Kidney (tissue), 14 donors: ENCODE measurements around the gene FRMD4A. TPM values are rescaled to one million over a fixed set of nuclear protein-coding genes. Genes with fewer than 3 reads are reported as not detected.

Experiments used
- DNase-seq, 5 donors: peaks; one replicate each; pipeline ENCODE4 v3.0.0-alpha.2; 2013 to 2020
- FAIRE-seq: peaks from 2 replicates; lab custom pipeline; 2012; peaks lifted over from hg19 to GRCh38; lab: Jason Lieb, UNC
- H3K27ac ChIP-seq, 2 donors: one replicate each; pipeline ENCODE4 v1.7.0; 2013; ENCODE audit warnings: low read depth in 2 of 2, low read length in 2 of 2, inconsistent platforms in 1 of 2
- H3K27me3 ChIP-seq: one replicate; pipeline ENCODE4 v1.7.1; 2013; ENCODE audit warnings: low read length, inconsistent platforms; ENCODE audit not compliant: control insufficient read depth, insufficient read depth
- H3K36me3 ChIP-seq, 3 donors: one replicate each; pipeline versions ENCODE4 v1.7.0 to v1.7.1; 2013; ENCODE audit warnings: low read length in 3 of 3, control low read depth in 1 of 3, inconsistent platforms in 1 of 3; ENCODE audit not compliant: insufficient read depth in 3 of 3, control insufficient read depth in 2 of 3
- H3K4me1 ChIP-seq, 3 donors: one replicate each; pipeline versions ENCODE4 v1.7.0 to v1.7.1; 2013; ENCODE audit warnings: low read length in 3 of 3, inconsistent platforms in 1 of 3, low read depth in 1 of 3; ENCODE audit not compliant: control insufficient read depth in 2 of 3, insufficient read depth in 2 of 3
- H3K4me3 ChIP-seq, 3 donors: one replicate each; pipeline versions ENCODE4 v1.7.0 to v1.8.1; 2013; ENCODE audit warnings: low read length in 3 of 3, control low read depth in 1 of 3, inconsistent platforms in 1 of 3
- H3K9ac ChIP-seq, 3 donors: one replicate each; pipeline versions ENCODE4 v1.7.0 to v1.7.1; 2013; ENCODE audit warnings: low read length in 3 of 3, control low read depth in 1 of 3, inconsistent platforms in 1 of 3
- H3K9me3 ChIP-seq, 3 donors: one replicate each; pipeline versions ENCODE4 v1.7.0 to v1.7.1; 2013; ENCODE audit warnings: low read length in 3 of 3, control low read depth in 1 of 3, inconsistent platforms in 1 of 3; ENCODE audit not compliant: control insufficient read depth in 2 of 3, insufficient read depth in 1 of 3
- CTCF ChIP-seq: IDR thresholded peaks from 3 replicates; pipeline ENCODE4 v1.5.1; 2012; ENCODE audit warnings: mild to moderate bottlenecking, moderate library complexity, borderline replicate concordance; ENCODE audit not compliant: insufficient read depth; ENCODE audit errors: extremely low read depth
- intact Hi-C: fragments of 100-400 bp; cut with DNase I; formaldehyde crosslinking; loops from one replicate; pipeline ENCODE4 v1.11.1; 2022
- polyA plus RNA-seq: library from polyadenylated mRNA; stranded (reverse); fragments of 350-450 nt; fragmentation: Illumina TruSeq; extraction: RNeasy Lipid Tissue Mini Kit (QIAGEN cat#74804); gene quantifications from one replicate; pipeline ENCODE4 v1.2.3, GENCODE V29; 2014; ENCODE audit warnings: low read depth, low replicate concordance; ENCODE audit not compliant: insufficient read depth
- total RNA-seq: library from RNA; stranded (reverse); fragmentation: NEBNext Ultra II Directional; extraction: Animal tissue kit (Norgen Biotek cat#: 25700); gene quantifications from one replicate; pipeline ENCODE4 v1.2.1, GENCODE V29; 2021
- donor health status: control.
- donor health status: control.
- donor health status: control.
- donor health status: control.
- donor health status: control.
- donor health status: DM: yes; HTN: yes; CAD: no.
- donor health status: Normal renal cell carcinoma (clear cell type).

FRMD4A gene
- total and polyA plus RNA-seq, 2 donors from 2014 or later = 16.0 to 68.2 TPM

GRCh38 chr10:14259696-14260566 is 70.8 kb downstream of the FRMD4A start:
- H3K9ac ChIP-seq = no peak overlapping the region
- H3K4me1 ChIP-seq = no peaks in the 10 kb centered on the region
- no peak for TF ChIP-seq CTCF
- no peaks in the 10 kb centered on the region for H3K9me3 ChIP-seq
- FAIRE-seq = no peak
- H3K27ac ChIP-seq = no peak overlapping the region
- no peaks in the 10 kb centered on the region for H3K27me3 ChIP-seq
- intact Hi-C loops = no loop called here
- DNase-seq = peak in 3 of 5 donors; percentile 33 to 65 (median 64)
- H3K36me3 ChIP-seq = no peaks in the 10 kb centered on the region
- no peak overlapping the region for H3K4me3 ChIP-seq

GRCh38 chr10:14254368-14254767 is 76.4 kb downstream of the FRMD4A start:
- no peak overlapping the region for H3K27ac ChIP-seq
- H3K4me1 ChIP-seq = no peaks in the 10 kb centered on the region
- no peak overlapping the region for H3K9ac ChIP-seq
- H3K36me3 ChIP-seq = no peaks in the 10 kb centered on the region
- DNase-seq = no peak
- H3K4me3 ChIP-seq = no peak overlapping the region
- intact Hi-C loops = no loop called here
- no peak for FAIRE-seq
- H3K9me3 ChIP-seq = peaks cover 0 to 6% (median 0%) of the 10 kb centered on the region in 3 donors
- no peaks in the 10 kb centered on the region for H3K27me3 ChIP-seq
- no peak for TF ChIP-seq CTCF

- DNase-seq = no peak
- Histone ChIP-seq H3K4me1 (no peaks in the 10 kb centered on the region), H3K27me3 (no peaks in the 10 kb centered on the region), H3K9ac (no peak overlapping the region), H3K9me3 (peaks cover 0 to 6% (median 0%) of the 10 kb centered on the region in 3 donors), H3K36me3 (no peaks in the 10 kb centered on the region), H3K27ac (no peak overlapping the region), H3K4me3 (no peak overlapping the region)
- intact Hi-C loops = no loop called here
- no peak for FAIRE-seq
- no peak for TF ChIP-seq CTCF
Measured at GRCh38 chr10:14253711-14254110, 77.0 kb downstream of the FRMD4A start.
